Esophagus muscularis mucosa (tissue), 3 donors: Measurements from ENCODE around the gene PDLIM4.

Experiments
- CTCF ChIP-seq, 3 experiments: fragments of 200-600 bp in 2 of 3; fragments of 450-650 bp in 1 of 3; sonication (generic) in 2 of 3; IDR thresholded peaks; one replicate each; pipeline ENCODE4 v1.5.1; 2017 to 2019; ENCODE audit warnings: antibody characterized with exemption in 3 of 3, mild to moderate bottlenecking in 2 of 3, moderate library complexity in 1 of 3
- POLR2A ChIP-seq: fragments of 450-650 bp; IDR thresholded peaks from one replicate; pipeline ENCODE4 v1.6.1; 2017; ENCODE audit warnings: antibody characterized with exemption, moderate library complexity, mild to moderate bottlenecking, low read depth

GRCh38 chr5:132233081-132233480 is 24.4 kb upstream of the PDLIM4 start:
- TF ChIP-seq CTCF (IDR thresholded peaks at IDR 0.05) (no peak), POLR2A (no peak)
